DMS53 treated with DMSO at 0.1 percent for 48 hours (cell line): Measurements from ENCODE around the gene SDF2L1.
"Not testable (repeated sequence)": the region's sequence is repeated elsewhere in the genome, so short reads cannot be mapped to it uniquely, and the experiment has no call there.

Experiments used
- DNase-seq: peaks from one replicate; lab custom pipeline; 2025; ENCODE audit not compliant: unreplicated experiment; lab: John Stamatoyannopoulos, UW

The SDF2L1 gene

GRCh38 chr22:21636629-21637218 lies 5.4 kb upstream of the SDF2L1 start:
- no peak for DNase-seq

GRCh38 chr22:21637450-21637849 lies 4.7 kb upstream of the SDF2L1 start:
- DNase-seq, result not testable (repeated sequence)

- DNase-seq, result no peak
Measured at GRCh38 chr22:21639359-21639758, 2.7 kb upstream of the SDF2L1 start.

- no peak for DNase-seq
Measured at GRCh38 chr22:21640810-21641209, 1.3 kb upstream of the SDF2L1 start.

- DNase-seq, result peak; percentile 8
Measured at GRCh38 chr22:21641417-21641788, 699 bp upstream of the SDF2L1 start.

- no peak for DNase-seq
Measured at GRCh38 chr22:21642584-21643448, 714 bp downstream of the SDF2L1 start.

GRCh38 chr22:21643533-21644357 lies 1.6 kb downstream of the SDF2L1 start:
- DNase-seq, result no peak

- DNase-seq, result not testable (repeated sequence)
Measured at GRCh38 chr22:21645513-21645912, 3.4 kb downstream of the SDF2L1 start.

- peak; percentile 15 for DNase-seq
Measured at GRCh38 chr22:21646608-21647590, 4.8 kb downstream of the SDF2L1 start.

- no peak for DNase-seq
Measured at GRCh38 chr22:21650280-21650679, 8.2 kb downstream of the SDF2L1 start.

- no peak for DNase-seq
Measured at GRCh38 chr22:21650823-21651520, 8.9 kb downstream of the SDF2L1 start.

GRCh38 chr22:21651521-21652009 lies 9.5 kb downstream of the SDF2L1 start:
- DNase-seq, result no peak

GRCh38 chr22:21652010-21652546 lies 10.0 kb downstream of the SDF2L1 start:
- DNase-seq, result peak; percentile 26

- no peak for DNase-seq
Measured at GRCh38 chr22:21652547-21653545, 10.7 kb downstream of the SDF2L1 start.

- no peak for DNase-seq
Measured at GRCh38 chr22:21657020-21657359, 14.9 kb downstream of the SDF2L1 start.

- peak; percentile 41 for DNase-seq
Measured at GRCh38 chr22:21657360-21658032, 15.4 kb downstream of the SDF2L1 start.

- no peak for DNase-seq
Measured at GRCh38 chr22:21659864-21660525, 17.9 kb downstream of the SDF2L1 start.
